NCI-H1694 (cell line): ENCODE results near the gene MAP2K4.
"Not testable (repeated sequence)": the region's sequence is repeated elsewhere in the genome, so short reads cannot be mapped to it uniquely, and the experiment has no call there.

Experiments used
- DNase-seq: peaks from one replicate; lab custom pipeline; 2025; lab: John Stamatoyannopoulos, UW

The MAP2K4 gene

GRCh38 chr17:12020642-12021622, at the start of gene MAP2K4:
Gene MAP2K4, plus strand, starts transcription at chr17:12020877. Its CDS starts 10 bp downstream, at chr17:12020887.
- DNase-seq = peak; percentile 61

- DNase-seq = not testable (repeated sequence)
These were observed 47.9 kb upstream of the MAP2K4 start for GRCh38 chr17:11972741-11973140.

- no peak for DNase-seq
These were observed 40.9 kb upstream of the MAP2K4 start for GRCh38 chr17:11979795-11980194.

- no peak for DNase-seq
These were observed 39.9 kb upstream of the MAP2K4 start for GRCh38 chr17:11980813-11981212.

GRCh38 chr17:11981862-11982261, 38.8 kb upstream of the MAP2K4 start:
- no peak for DNase-seq

GRCh38 chr17:11986179-11986941, 34.3 kb upstream of the MAP2K4 start:
- DNase-seq = no peak

GRCh38 chr17:11986942-11987329, 33.7 kb upstream of the MAP2K4 start:
- DNase-seq = peak; percentile 14

GRCh38 chr17:11990363-11990983, 30.2 kb upstream of the MAP2K4 start:
- DNase-seq = no peak

GRCh38 chr17:11991461-11991860, 29.2 kb upstream of the MAP2K4 start:
- no peak for DNase-seq

- DNase-seq = peak; percentile 10
These were observed 23.9 kb upstream of the MAP2K4 start for GRCh38 chr17:11996722-11997146.

GRCh38 chr17:11997147-11997971, 23.3 kb upstream of the MAP2K4 start, which contains the start of gene ZNF18:
Gene ZNF18, minus strand, starts transcription at chr17:11997475. Its CDS starts 4,646 bp downstream, at chr17:11992829.
- peak; percentile 89 for DNase-seq

GRCh38 chr17:11997972-11998233, 22.8 kb upstream of the MAP2K4 start:
- DNase-seq = no peak

- no peak for DNase-seq
These were observed 21.0 kb upstream of the MAP2K4 start for GRCh38 chr17:11999696-12000095.

GRCh38 chr17:12007466-12007865, 13.2 kb upstream of the MAP2K4 start:
- no peak for DNase-seq

- no peak for DNase-seq
These were observed 1.0 kb downstream of the MAP2K4 start for GRCh38 chr17:12021623-12022140.

- DNase-seq = no peak
These were observed 1.6 kb downstream of the MAP2K4 start for GRCh38 chr17:12022310-12022709.

GRCh38 chr17:12024327-12024726, 3.6 kb downstream of the MAP2K4 start:
- DNase-seq = no peak

- DNase-seq = no peak
These were observed 7.0 kb downstream of the MAP2K4 start for GRCh38 chr17:12027658-12028057.

- DNase-seq = no peak
These were observed 7.9 kb downstream of the MAP2K4 start for GRCh38 chr17:12028611-12029010.

- DNase-seq = no peak
These were observed 13.9 kb downstream of the MAP2K4 start for GRCh38 chr17:12034538-12034937.

- no peak for DNase-seq
These were observed 15.0 kb downstream of the MAP2K4 start for GRCh38 chr17:12035673-12036072.
